Bronchial epithelial cell (primary cell): Measurements from ENCODE around the gene C1QTNF6. TPM values are rescaled to one million over a fixed set of nuclear protein-coding genes. Genes with fewer than 3 reads are reported as not detected.

Source experiments
- DNase-seq: peaks from one replicate; pipeline ENCODE4 v3.0.0-alpha.2; 2010; ENCODE audit warnings: low read depth
- FAIRE-seq: peaks from 2 replicates; lab custom pipeline; 2011; peaks lifted over from hg19 to GRCh38; lab: Jason Lieb, UNC
- H3K27me3 ChIP-seq: 2 replicates; pipeline ENCODE4 v1.5.1; 2011; ENCODE audit warnings: low read length; ENCODE audit not compliant: control insufficient read depth, insufficient read depth
- H3K36me3 ChIP-seq: 2 replicates; pipeline ENCODE4 v1.5.1; 2011; ENCODE audit warnings: low read length; ENCODE audit not compliant: control insufficient read depth, insufficient read depth
- H3K4me3 ChIP-seq: 2 replicates; pipeline ENCODE4 v1.5.1; 2011; ENCODE audit warnings: mild to moderate bottlenecking, low read depth, low read length, control low read depth
- total RNA-seq: library from RNA; depleted of rRNA; stranded (reverse); fragments of >200 nt; gene quantifications from 2 replicates; pipeline ENCODE4 v1.2.1, GENCODE V29; 2014
- TF ChIP-seq, protein P1 (sequence below): IDR thresholded peaks from 2 replicates; pipeline ENCODE4 v1.5.1; 2011; ENCODE audit warnings: mild to moderate bottlenecking, moderate library complexity, low read length, control low read depth, inconsistent platforms; ENCODE audit not compliant: insufficient read depth, severe bottlenecking

The C1QTNF6 gene
- total RNA-seq, 1 donor from 2014 or later: 2.9 TPM

DNA sequence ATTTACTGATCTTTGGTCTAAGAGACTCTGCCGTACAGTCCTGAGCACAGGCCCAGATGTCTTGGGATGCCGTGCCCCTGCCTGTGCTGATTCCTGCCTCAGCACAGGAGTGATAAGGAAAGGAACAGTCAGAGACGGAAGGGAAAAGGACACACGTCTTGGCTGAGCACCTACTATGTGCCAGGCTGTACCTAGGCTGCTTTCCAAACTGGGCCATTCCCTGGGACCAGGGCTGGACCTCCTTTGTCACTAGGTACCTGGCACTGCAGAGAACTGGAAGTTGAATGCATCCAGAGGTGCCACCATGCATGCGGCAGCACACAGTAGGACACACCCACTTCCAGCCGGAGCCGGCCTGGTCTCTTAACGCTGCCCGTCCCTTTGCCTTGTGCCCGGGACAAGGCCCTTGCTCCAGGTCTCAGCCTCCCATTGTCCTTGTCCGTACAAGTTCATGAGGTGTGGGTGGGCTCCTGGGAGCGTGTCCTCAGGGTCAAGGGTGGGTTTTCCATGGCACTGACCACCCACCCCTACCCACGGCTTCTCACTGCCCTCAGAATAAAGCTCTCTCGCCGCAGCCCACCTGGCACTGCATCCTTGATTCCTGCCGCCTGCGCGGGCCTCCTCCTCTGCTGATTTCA lies 25.3 kb upstream of the C1QTNF6 start:
- FAIRE-seq (peak; percentile 13), DNase-seq (no peak)
- TF ChIP-seq, protein P1, sequence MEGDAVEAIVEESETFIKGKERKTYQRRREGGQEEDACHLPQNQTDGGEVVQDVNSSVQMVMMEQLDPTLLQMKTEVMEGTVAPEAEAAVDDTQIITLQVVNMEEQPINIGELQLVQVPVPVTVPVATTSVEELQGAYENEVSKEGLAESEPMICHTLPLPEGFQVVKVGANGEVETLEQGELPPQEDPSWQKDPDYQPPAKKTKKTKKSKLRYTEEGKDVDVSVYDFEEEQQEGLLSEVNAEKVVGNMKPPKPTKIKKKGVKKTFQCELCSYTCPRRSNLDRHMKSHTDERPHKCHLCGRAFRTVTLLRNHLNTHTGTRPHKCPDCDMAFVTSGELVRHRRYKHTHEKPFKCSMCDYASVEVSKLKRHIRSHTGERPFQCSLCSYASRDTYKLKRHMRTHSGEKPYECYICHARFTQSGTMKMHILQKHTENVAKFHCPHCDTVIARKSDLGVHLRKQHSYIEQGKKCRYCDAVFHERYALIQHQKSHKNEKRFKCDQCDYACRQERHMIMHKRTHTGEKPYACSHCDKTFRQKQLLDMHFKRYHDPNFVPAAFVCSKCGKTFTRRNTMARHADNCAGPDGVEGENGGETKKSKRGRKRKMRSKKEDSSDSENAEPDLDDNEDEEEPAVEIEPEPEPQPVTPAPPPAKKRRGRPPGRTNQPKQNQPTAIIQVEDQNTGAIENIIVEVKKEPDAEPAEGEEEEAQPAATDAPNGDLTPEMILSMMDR: no peak

DNA sequence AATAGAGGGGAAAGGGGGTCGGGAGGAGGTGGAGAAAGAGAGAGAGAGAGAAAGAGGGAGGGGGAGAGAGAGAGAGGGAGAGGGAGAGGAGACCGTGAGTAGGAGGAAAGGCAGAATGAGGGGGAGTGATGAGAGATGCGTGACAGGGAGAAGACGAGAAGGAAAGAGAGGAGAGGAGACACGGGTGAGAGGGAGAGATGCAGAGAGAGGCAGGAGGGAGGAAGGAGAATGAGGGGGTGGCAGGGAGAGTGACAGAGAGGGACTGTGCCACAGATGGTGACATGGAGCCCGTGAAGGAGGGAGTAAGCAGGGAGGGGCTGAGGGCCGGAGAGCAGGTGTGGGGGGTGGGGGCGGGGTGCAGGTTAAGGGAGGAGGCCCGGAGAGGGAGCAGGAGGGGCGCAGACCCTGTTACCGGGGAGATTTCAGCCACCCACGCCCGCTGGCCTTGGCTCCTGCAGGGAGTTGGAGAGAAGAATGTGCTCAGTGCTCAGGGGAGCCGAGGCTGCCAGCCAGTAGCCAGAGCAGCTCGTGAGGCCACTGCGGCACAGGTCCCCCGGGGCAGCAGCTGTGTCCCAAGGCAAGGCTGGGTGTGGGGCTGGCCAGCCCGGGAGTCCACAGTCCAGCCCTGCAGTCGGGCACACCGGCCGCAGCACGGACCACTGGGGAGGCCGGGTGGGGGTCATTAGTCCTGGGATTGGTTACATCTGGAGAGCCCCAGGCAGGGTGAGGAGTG lies 24.3 kb upstream of the C1QTNF6 start, which contains the start of gene SSTR3:
TSS of gene SSTR3 (minus strand) at position 304 of the 733 bp plus-strand sequence. CDS start 4,674 bp downstream, outside the sequence.
- Histone ChIP-seq H3K4me3 (no peak within 1 kb of the TSS), H3K27me3 (no peaks in the 10 kb centered on the region), H3K36me3 (no peaks in the 10 kb centered on the region)
- TF ChIP-seq, protein P1: no peak
- FAIRE-seq (no peak), DNase-seq (no peak)

More for the DNA sequence above, 25.3 kb upstream of the C1QTNF6 start:
- Histone ChIP-seq H3K36me3 (no peaks in the 10 kb centered on the region), H3K27me3 (no peaks in the 10 kb centered on the region), H3K4me3 (no peak overlapping the region)

DNA sequence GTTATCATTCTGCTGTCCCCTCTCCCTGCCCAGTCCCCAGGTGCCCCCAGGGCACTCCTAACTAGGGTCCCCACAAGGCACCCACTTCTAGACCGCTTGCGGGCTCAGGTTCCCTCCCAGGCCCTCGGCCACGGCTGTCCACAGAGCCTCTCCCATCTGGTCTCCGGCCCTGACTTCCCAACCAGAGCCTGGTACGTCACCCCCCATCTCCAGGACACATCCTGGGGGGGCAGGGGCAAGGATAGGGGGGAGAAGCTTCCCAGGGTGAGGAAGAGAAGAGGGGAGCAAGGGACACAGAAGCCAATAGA lies 23.8 kb upstream of the C1QTNF6 start:
- TF ChIP-seq, protein P1: no peak
- no peak overlapping the region for H3K4me3 ChIP-seq
- FAIRE-seq: no peak
- no peaks in the 10 kb centered on the region for H3K27me3 ChIP-seq
- H3K36me3 ChIP-seq: no peaks in the 10 kb centered on the region
- DNase-seq: no peak

DNA sequence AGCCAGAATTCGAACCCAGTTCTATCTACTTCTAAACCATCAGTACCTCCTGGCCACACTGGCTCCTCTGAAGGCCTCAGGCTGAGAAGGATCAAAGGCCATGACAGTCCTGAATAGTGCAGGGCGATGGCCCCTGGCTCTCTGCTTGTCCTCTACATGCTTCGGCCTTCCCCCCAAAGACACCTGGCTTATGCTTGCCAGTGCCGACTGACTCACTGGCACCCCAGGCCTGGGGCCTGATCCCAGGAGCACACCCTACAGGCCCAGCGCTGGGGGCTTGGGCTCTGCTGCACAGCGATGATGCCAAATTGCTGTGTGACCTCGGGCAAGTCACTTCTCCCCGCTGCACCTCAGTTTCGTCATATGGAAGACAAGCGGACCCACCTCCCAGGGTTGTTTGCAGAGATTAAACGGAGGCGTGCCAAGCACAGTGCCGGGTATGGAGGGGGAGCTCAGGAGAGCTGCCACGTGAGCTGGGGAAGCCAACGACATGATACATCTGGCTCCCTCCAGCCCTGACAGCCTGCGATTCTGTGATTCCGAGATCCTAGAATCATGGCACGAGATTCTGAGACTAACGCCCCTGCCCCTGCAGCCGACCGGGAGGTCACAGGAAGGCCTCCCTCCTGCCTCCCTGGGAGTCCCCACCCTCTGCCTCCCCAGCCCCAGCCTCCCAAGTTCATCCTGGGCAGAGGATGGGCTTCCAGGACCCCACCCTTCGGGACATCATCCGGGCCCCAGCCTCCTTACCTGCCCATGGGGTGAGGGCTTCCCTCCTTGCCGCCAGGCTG lies 23.2 kb upstream of the C1QTNF6 start:
- Histone ChIP-seq H3K36me3 (no peaks in the 10 kb centered on the region), H3K4me3 (no peak overlapping the region), H3K27me3 (no peaks in the 10 kb centered on the region)
- FAIRE-seq (no peak), DNase-seq (no peak)
- TF ChIP-seq, protein P1: no peak

DNA sequence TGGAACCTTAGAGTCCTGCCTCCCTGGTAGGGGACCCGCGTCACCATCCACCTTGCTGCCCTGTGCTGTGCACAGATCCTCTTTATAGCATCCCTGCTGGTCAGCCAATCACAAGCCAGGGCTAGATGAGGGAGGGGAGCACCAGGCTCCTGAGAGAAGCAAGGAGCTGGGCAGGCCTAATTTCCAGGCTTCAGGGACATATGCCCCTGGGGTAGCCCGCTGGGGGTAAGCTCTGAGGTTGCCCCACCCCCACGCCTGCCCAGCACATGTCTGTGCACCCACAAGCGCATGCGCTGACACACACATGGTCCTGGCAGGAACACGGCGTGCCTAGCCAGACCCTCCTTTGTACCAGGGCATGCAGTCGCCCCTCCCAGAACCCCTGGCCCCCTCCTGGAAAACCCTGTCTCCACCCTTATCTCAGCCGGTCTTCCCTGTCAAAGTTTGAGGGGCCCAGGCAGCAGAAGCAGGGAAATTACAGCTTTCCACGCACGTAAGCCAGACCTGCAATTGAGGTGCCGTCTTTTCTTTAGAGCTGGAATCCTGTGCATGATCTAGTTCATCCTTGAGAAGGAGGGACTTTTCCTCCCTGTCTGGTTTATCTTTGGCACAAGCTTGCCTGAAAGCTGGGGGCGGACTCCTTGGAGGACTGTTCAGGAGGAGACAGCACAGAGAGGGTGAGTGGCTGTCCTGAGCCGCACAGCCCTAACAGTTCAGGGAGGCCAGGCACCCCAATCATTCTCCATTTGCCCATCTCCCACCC lies 22.2 kb upstream of the C1QTNF6 start:
- TF ChIP-seq, protein P1: no peak
- no peaks in the 10 kb centered on the region for H3K36me3 ChIP-seq
- no peak for DNase-seq
- H3K4me3 ChIP-seq: no peak overlapping the region
- H3K27me3 ChIP-seq: no peaks in the 10 kb centered on the region
- FAIRE-seq: no peak
